Astrocyte of the spinal cord (primary cell): ENCODE results near the gene ABCA8.

ENCODE experiments used
- DNase-seq: peaks from one replicate; pipeline ENCODE4 v3.0.0; 2011; ENCODE audit warnings: low read depth, low spot score
- H3K4me3 ChIP-seq: 2 replicates; pipeline ENCODE4 v1.5.1; 2011; ENCODE audit warnings: low read depth, mild to moderate bottlenecking, low read length, moderate library complexity
- CTCF ChIP-seq: IDR thresholded peaks from 2 replicates; pipeline ENCODE4 v1.5.1; 2012; ENCODE audit warnings: low read depth, mild to moderate bottlenecking, low read length, inconsistent platforms
- in situ Hi-C: cut with HindIII; loops from 2 replicates; pipeline ENCODE4 v1.10.0; 2017; ENCODE audit warnings: low sequenced_read_pairs

Gene ABCA8

GRCh38 chr17:68871447-68871846 is 83.7 kb downstream of the ABCA8 start:
- DNase-seq: no peak
- TF ChIP-seq CTCF: no peak
- in situ Hi-C loops: no loop called here
- no peak overlapping the region for H3K4me3 ChIP-seq

GRCh38 chr17:68870976-68871375 is 84.2 kb downstream of the ABCA8 start:
- TF ChIP-seq CTCF: no peak
- no peak overlapping the region for H3K4me3 ChIP-seq
- in situ Hi-C loops: no loop called here
- no peak for DNase-seq

GRCh38 chr17:68870161-68870826 is 84.9 kb downstream of the ABCA8 start:
- TF ChIP-seq CTCF: no peak
- no peak for DNase-seq
- H3K4me3 ChIP-seq: no peak overlapping the region
- in situ Hi-C loops: no loop called here

- DNase-seq: peak; percentile 45
- H3K4me3 ChIP-seq: no peak overlapping the region
- no peak for TF ChIP-seq CTCF
- in situ Hi-C loops: no loop called here
Observed at GRCh38 chr17:68868708-68869107, 86.5 kb downstream of the ABCA8 start.

- no peak for TF ChIP-seq CTCF
- no peak for DNase-seq
- H3K4me3 ChIP-seq: no peak overlapping the region
- in situ Hi-C loops: no loop called here
Observed at GRCh38 chr17:68867759-68868516, 87.3 kb downstream of the ABCA8 start.

- no peak for DNase-seq
Observed at GRCh38 chr17:68865584-68865983, 89.6 kb downstream of the ABCA8 start.

More at GRCh38 chr17:68865584-68865983, 89.6 kb downstream of the ABCA8 start:
- in situ Hi-C loops: no loop called here
- TF ChIP-seq CTCF: no peak
- no peak overlapping the region for H3K4me3 ChIP-seq
